Ramos (cell line): Measurements from ENCODE around the gene BBOF1.

Source experiments
- in situ Hi-C: fragments of 300-500 bp; cut with MboI; formaldehyde crosslinking; loops from one replicate; pipeline ENCODE4 v1.14.3; 2022; ENCODE audit warnings: low sequenced_read_pairs; ENCODE audit not compliant: unreplicated experiment

Gene BBOF1

GRCh38 chr14:74022346-74022745 is 3.2 kb downstream of the BBOF1 start:
- in situ Hi-C loops: no loop called here

- in situ Hi-C loops: no loop called here
These were observed 10.0 kb downstream of the BBOF1 start for GRCh38 chr14:74029136-74029535.

- in situ Hi-C loops: no loop called here
These were observed 15.4 kb downstream of the BBOF1 start for GRCh38 chr14:74034572-74034971.

GRCh38 chr14:74035556-74035955 is 16.4 kb downstream of the BBOF1 start:
- in situ Hi-C loops: no loop called here

GRCh38 chr14:74038020-74038859 is 19.1 kb downstream of the BBOF1 start:
- in situ Hi-C loops: no loop called here

GRCh38 chr14:74042296-74042695 is 23.1 kb downstream of the BBOF1 start:
- in situ Hi-C loops: no loop called here

GRCh38 chr14:74045522-74045921 is 26.4 kb downstream of the BBOF1 start:
- in situ Hi-C loops: no loop called here

- in situ Hi-C loops: no loop called here
These were observed 29.1 kb downstream of the BBOF1 start for GRCh38 chr14:74048281-74048680.

- in situ Hi-C loops: no loop called here
These were observed 30.8 kb downstream of the BBOF1 start for GRCh38 chr14:74049876-74050495.

GRCh38 chr14:74062809-74063150 is 43.6 kb downstream of the BBOF1 start:
- in situ Hi-C loops: no loop called here

- in situ Hi-C loops: no loop called here
These were observed 45.3 kb downstream of the BBOF1 start for GRCh38 chr14:74064426-74064825.

GRCh38 chr14:74064883-74065282 is 45.7 kb downstream of the BBOF1 start:
- in situ Hi-C loops: no loop called here

GRCh38 chr14:74065746-74066575 is 46.8 kb downstream of the BBOF1 start:
- in situ Hi-C loops: no loop called here

GRCh38 chr14:74077401-74077800 is 58.3 kb downstream of the BBOF1 start:
- in situ Hi-C loops: no loop called here

- in situ Hi-C loops: no loop called here
These were observed 61.8 kb downstream of the BBOF1 start for GRCh38 chr14:74080820-74081460.

- in situ Hi-C loops: no loop called here
These were observed 62.3 kb downstream of the BBOF1 start for GRCh38 chr14:74081491-74081890.

- in situ Hi-C loops: no loop called here
These were observed 64.0 kb downstream of the BBOF1 start for GRCh38 chr14:74083161-74083560.

- in situ Hi-C loops: no loop called here
These were observed 64.7 kb downstream of the BBOF1 start for GRCh38 chr14:74083784-74084276.

GRCh38 chr14:74084277-74085046 is 65.3 kb downstream of the BBOF1 start, which contains the start of the genes ALDH6A1 and LIN52:
TSS of gene ALDH6A1 (minus strand) at chr14:74084453. CDS start at chr14:74084394, 59 bp downstream.
TSS of gene LIN52 (plus strand) at chr14:74084956. CDS start at chr14:74084975, 19 bp downstream.
- in situ Hi-C loops: no loop called here
